Measurements from ENCODE around the gene RNF225. TPM values are rescaled to one million over a fixed set of nuclear protein-coding genes. Genes with fewer than 3 reads are reported as not detected.
A peak's percentile ranks its signal among the peaks of the same experiment; 100 is the strongest.

RNF225 gene
- total and polyA plus RNA-seq, 9 of the 15 experiments (the other 6 are each of a cell fraction or from before 2014, with no cell fraction given), result 0.33 TPM; not detected in 8

DNA sequence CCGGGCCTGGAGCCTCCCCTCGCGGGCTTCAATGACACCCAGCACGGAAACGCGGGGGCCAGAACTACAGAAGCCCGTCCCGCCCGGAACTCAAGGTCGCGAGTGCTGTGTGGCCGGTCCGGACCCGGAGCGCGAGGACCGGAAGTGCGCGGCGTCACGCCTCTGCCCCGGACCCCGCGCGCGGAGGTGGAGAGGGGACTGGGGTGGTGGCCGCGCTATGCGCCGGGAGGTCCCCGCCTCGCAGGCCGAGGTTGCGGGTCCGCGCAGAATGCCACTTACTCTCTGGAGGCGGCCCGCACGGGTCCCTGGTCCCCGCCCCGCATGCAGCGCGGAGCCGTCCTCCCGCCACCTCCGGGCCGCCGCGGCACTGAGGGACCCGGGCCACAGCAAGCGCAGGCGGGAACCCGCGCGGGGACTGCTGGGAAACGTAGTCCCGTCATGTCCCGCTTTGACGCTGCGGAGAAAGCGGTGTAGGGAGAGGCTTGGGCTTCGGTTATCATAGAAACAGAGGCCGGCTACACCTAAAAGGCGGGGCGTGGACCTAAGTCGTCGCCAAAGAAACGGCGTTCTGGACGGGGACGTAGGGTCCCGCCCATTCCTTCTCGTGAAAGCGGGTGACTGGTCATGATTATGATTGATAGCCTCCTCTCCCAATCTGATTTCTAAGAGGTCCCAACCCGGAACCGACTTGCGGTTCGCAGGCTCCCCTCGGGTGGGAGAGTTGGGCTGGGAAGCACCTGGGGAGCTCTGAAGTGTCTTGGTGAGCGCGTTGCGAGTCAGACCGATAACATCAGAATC, 14.6 kb upstream of the RNF225 start, which contains the start of gene ZNF837 (continued):
- TF ChIP-seq NFE2 (IDR thresholded peaks at IDR 0.05; ENCODE audit: low read depth), result peak; percentile 14; the same call in 1 of the 2 replicates
- TF ChIP-seq GATA2 (CRISPR knock-in tag; IDR thresholded peaks at IDR 0.05), result no peak
- peak; percentile 60; the same call in 1 of the 2 replicates for TF ChIP-seq HIVEP1 (CRISPR knock-in tag; IDR thresholded peaks at IDR 0.05)
- TF ChIP-seq, protein P1, sequence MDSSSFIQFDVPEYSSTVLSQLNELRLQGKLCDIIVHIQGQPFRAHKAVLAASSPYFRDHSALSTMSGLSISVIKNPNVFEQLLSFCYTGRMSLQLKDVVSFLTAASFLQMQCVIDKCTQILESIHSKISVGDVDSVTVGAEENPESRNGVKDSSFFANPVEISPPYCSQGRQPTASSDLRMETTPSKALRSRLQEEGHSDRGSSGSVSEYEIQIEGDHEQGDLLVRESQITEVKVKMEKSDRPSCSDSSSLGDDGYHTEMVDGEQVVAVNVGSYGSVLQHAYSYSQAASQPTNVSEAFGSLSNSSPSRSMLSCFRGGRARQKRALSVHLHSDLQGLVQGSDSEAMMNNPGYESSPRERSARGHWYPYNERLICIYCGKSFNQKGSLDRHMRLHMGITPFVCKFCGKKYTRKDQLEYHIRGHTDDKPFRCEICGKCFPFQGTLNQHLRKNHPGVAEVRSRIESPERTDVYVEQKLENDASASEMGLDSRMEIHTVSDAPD (CRISPR knock-in tag; IDR thresholded peaks at IDR 0.05), result no peak
- no peak for TF ChIP-seq RBM14 (IDR thresholded peaks at IDR 0.05; ENCODE audit: borderline replicate concordance, insufficient read depth, low read depth, low read length)
- TF ChIP-seq PHF21A (IDR thresholded peaks at IDR 0.05; ENCODE audit: borderline replicate concordance, low read depth), result no peak; the same call in 1 of the 2 replicates
- TF ChIP-seq ATF1 (CRISPR knock-in tag; IDR thresholded peaks at IDR 0.05), result no peak
- peak; percentile 98 for TF ChIP-seq ATF1 (tag; IDR thresholded peaks at IDR 0.05)
- TF ChIP-seq POLR2B (IDR thresholded peaks at IDR 0.05; ENCODE audit: low read depth, partially characterized antibody), result peak; percentile 90
- TF ChIP-seq, protein P2, sequence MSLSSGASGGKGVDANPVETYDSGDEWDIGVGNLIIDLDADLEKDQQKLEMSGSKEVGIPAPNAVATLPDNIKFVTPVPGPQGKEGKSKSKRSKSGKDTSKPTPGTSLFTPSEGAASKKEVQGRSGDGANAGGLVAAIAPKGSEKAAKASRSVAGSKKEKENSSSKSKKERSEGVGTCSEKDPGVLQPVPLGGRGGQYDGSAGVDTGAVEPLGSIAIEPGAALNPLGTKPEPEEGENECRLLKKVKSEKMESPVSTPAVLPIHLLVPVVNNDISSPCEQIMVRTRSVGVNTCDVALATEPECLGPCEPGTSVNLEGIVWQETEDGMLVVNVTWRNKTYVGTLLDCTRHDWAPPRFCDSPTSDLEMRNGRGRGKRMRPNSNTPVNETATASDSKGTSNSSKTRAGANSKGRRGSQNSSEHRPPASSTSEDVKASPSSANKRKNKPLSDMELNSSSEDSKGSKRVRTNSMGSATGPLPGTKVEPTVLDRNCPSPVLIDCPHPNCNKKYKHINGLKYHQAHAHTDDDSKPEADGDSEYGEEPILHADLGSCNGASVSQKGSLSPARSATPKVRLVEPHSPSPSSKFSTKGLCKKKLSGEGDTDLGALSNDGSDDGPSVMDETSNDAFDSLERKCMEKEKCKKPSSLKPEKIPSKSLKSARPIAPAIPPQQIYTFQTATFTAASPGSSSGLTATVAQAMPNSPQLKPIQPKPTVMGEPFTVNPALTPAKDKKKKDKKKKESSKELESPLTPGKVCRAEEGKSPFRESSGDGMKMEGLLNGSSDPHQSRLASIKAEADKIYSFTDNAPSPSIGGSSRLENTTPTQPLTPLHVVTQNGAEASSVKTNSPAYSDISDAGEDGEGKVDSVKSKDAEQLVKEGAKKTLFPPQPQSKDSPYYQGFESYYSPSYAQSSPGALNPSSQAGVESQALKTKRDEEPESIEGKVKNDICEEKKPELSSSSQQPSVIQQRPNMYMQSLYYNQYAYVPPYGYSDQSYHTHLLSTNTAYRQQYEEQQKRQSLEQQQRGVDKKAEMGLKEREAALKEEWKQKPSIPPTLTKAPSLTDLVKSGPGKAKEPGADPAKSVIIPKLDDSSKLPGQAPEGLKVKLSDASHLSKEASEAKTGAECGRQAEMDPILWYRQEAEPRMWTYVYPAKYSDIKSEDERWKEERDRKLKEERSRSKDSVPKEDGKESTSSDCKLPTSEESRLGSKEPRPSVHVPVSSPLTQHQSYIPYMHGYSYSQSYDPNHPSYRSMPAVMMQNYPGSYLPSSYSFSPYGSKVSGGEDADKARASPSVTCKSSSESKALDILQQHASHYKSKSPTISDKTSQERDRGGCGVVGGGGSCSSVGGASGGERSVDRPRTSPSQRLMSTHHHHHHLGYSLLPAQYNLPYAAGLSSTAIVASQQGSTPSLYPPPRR (CRISPR knock-in tag; IDR thresholded peaks at IDR 0.05; ENCODE audit: borderline replicate concordance), result 0 out of 2 replicates have a peak, but pooled peaks have one; percentile 47
- peak; percentile 61 for TF ChIP-seq ESRRA (IDR thresholded peaks at IDR 0.05; ENCODE audit: borderline replicate concordance, low read depth)
- no peak for TF ChIP-seq KHSRP (IDR thresholded peaks at IDR 0.05)
- peak; percentile 93 for TF ChIP-seq TAF1 (IDR thresholded peaks at IDR 0.05; ENCODE audit: control insufficient read depth, extremely low read depth, insufficient read depth, low read length, severe bottlenecking)
- TF ChIP-seq, protein P3, sequence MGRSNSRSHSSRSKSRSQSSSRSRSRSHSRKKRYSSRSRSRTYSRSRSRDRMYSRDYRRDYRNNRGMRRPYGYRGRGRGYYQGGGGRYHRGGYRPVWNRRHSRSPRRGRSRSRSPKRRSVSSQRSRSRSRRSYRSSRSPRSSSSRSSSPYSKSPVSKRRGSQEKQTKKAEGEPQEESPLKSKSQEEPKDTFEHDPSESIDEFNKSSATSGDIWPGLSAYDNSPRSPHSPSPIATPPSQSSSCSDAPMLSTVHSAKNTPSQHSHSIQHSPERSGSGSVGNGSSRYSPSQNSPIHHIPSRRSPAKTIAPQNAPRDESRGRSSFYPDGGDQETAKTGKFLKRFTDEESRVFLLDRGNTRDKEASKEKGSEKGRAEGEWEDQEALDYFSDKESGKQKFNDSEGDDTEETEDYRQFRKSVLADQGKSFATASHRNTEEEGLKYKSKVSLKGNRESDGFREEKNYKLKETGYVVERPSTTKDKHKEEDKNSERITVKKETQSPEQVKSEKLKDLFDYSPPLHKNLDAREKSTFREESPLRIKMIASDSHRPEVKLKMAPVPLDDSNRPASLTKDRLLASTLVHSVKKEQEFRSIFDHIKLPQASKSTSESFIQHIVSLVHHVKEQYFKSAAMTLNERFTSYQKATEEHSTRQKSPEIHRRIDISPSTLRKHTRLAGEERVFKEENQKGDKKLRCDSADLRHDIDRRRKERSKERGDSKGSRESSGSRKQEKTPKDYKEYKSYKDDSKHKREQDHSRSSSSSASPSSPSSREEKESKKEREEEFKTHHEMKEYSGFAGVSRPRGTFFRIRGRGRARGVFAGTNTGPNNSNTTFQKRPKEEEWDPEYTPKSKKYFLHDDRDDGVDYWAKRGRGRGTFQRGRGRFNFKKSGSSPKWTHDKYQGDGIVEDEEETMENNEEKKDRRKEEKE (IDR thresholded peaks at IDR 0.05; ENCODE audit: borderline replicate concordance in 1 of 2, control insufficient read depth in 1 of 2, low read depth in 2 of 2, low read length in 1 of 2), result peak in 1 of 2 experiments; percentile 91; a peak in 1 of 4 replicates
- TF ChIP-seq ERF (CRISPR knock-in tag; IDR thresholded peaks at IDR 0.05), result peak; percentile 96
- TF ChIP-seq KDM4B (IDR thresholded peaks at IDR 0.05; ENCODE audit: borderline replicate concordance in 2 of 2, low read depth in 1 of 2), result peak in 1 of 2 experiments; percentile 96; a peak in 2 of 4 replicates
- TF ChIP-seq SAFB2 (IDR thresholded peaks at IDR 0.05; ENCODE audit: borderline replicate concordance, low read depth, low read length, severe bottlenecking), result no peak
